Vagina (tissue), 2 donors: ENCODE data around the gene RNASEH2B. TPM values are rescaled to one million over a fixed set of nuclear protein-coding genes. Genes with fewer than 3 reads are reported as not detected.

Experiments used
- DNase-seq, 2 donors: peaks; one replicate each; pipeline ENCODE4 v3.0.0-alpha.2; 2017; ENCODE audit errors: extremely low spot score in 2 of 2
- H3K27ac ChIP-seq: fragments of 200-600 bp; sonication (generic); one replicate; pipeline ENCODE4 v1.5.1; 2019
- H3K27me3 ChIP-seq: fragments of 200-600 bp; sonication (generic); one replicate; pipeline ENCODE4 v1.5.1; 2019
- H3K36me3 ChIP-seq, 2 donors: fragments of 200-600 bp; sonication (generic); one replicate each; pipeline ENCODE4 v1.5.1; 2017 to 2019
- H3K4me1 ChIP-seq: fragments of 200-600 bp; sonication (generic); one replicate; pipeline ENCODE4 v1.5.1; 2019
- H3K4me3 ChIP-seq, 2 donors: fragments of 200-600 bp; sonication (generic); 1 replicate in 1 of 2; 2 replicates in 1 of 2; pipeline ENCODE4 v1.5.1; 2016 to 2019
- H3K9me3 ChIP-seq: fragments of 200-600 bp; sonication (generic); one replicate; pipeline ENCODE4 v1.5.1; 2019
- CTCF ChIP-seq, 3 experiments: fragments of 450-650 bp in 2 of 3; fragments of 200-600 bp in 1 of 3; sonication (generic) in 1 of 3; IDR thresholded peaks; one replicate each; pipeline ENCODE4 v1.5.1; 2017 to 2019; ENCODE audit warnings: antibody characterized with exemption in 3 of 3, mild to moderate bottlenecking in 2 of 3, moderate library complexity in 2 of 3
- POLR2A ChIP-seq, 2 donors: fragments of 450-650 bp; IDR thresholded peaks; one replicate each; pipeline ENCODE4 v1.6.1; 2017; ENCODE audit warnings: antibody characterized with exemption in 2 of 2, mild to moderate bottlenecking in 2 of 2, moderate library complexity in 2 of 2
- POLR2AphosphoS5 ChIP-seq, 2 donors: sonication (generic); formaldehyde crosslinking; IDR thresholded peaks; one replicate each; pipeline ENCODE4 v1.9.0; 2017; ENCODE audit warnings: antibody characterized with exemption in 2 of 2, mild to moderate bottlenecking in 2 of 2, low read depth in 1 of 2; ENCODE audit not compliant: insufficient read depth in 1 of 2
- intact Hi-C: fragments of 100-400 bp; cut with DNase I; formaldehyde crosslinking; loops from one replicate; pipeline ENCODE4 v1.15.1; 2023
- total RNA-seq: library from RNA; depleted of rRNA; stranded (reverse); fragments of >200 nt; gene quantifications from one replicate; pipeline ENCODE4 v1.2.3, GENCODE V29; 2016

RNASEH2B gene
- total RNA-seq, 1 donor from 2014 or later = 72.9 TPM

DNA sequence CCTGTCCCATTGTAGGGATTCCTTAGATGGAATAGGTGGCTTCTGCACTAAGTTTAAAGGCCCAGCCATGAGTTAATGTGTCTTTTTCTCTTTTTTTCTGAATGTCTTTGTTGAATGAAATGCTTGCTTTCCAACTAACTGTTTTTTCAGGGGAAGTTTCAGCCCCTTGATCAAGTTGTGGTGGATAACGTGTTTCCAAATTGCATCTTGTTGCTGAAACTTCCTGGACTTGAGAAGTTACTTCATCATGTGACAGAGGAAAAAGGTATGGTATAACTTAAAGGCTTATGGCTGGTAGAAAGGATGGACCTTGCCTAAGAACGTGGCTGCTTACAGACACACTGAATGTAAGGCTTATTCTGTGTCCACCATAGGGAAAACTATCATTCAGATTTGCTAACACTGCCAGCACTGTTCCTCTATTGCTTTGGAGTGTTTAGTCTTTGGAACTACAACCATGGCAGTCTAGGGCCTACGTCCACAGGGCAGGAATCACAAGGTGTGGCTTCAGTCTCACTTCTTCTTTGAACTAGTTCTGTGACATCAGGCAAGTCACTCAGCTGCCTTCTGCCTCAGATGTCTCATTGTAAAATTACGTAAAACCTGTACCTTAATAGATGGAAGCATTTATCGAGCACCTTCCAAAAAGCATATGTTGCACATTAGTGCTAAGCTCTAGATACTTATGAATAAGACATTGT lies 25.3 kb downstream of the RNASEH2B start:
- no peaks in the 10 kb centered on the region for H3K4me1 ChIP-seq
- intact Hi-C loops = no loop called here
- H3K27ac ChIP-seq = no peak overlapping the region
- no peak for DNase-seq
- H3K27me3 ChIP-seq = no peaks in the 10 kb centered on the region
- peaks cover 0 to 24% of the 10 kb centered on the region in 2 donors for H3K36me3 ChIP-seq
- H3K4me3 ChIP-seq = no peak overlapping the region
- no peaks in the 10 kb centered on the region for H3K9me3 ChIP-seq
- no peak for TF ChIP-seq POLR2AphosphoS5 (IDR thresholded peaks at IDR 0.05; ENCODE audit: insufficient read depth in 1 of 2, low read depth in 1 of 2)
- no peak for TF ChIP-seq POLR2A (IDR thresholded peaks at IDR 0.05)
- TF ChIP-seq CTCF (IDR thresholded peaks at IDR 0.05) = no peak

- Histone ChIP-seq H3K4me1 (no peaks in the 10 kb centered on the region), H3K27ac (no peak overlapping the region), H3K36me3 (peaks cover 0 to 24% of the 10 kb centered on the region in 2 donors), H3K9me3 (no peaks in the 10 kb centered on the region), H3K27me3 (no peaks in the 10 kb centered on the region), H3K4me3 (no peak overlapping the region)
- no peak for TF ChIP-seq POLR2AphosphoS5 (IDR thresholded peaks at IDR 0.05; ENCODE audit: insufficient read depth in 1 of 2, low read depth in 1 of 2)
- no peak for TF ChIP-seq CTCF (IDR thresholded peaks at IDR 0.05)
- TF ChIP-seq POLR2A (IDR thresholded peaks at IDR 0.05) = no peak
- DNase-seq = no peak
- intact Hi-C loops = no loop called here
Measured at GRCh38 chr13:50936679-50937078, 27.1 kb downstream of the RNASEH2B start.

GRCh38 chr13:50940509-50940908 lies 30.9 kb downstream of the RNASEH2B start:
- intact Hi-C loops = no loop called here
- Histone ChIP-seq H3K4me1 (no peaks in the 10 kb centered on the region), H3K27me3 (no peaks in the 10 kb centered on the region), H3K4me3 (no peak overlapping the region), H3K9me3 (no peaks in the 10 kb centered on the region), H3K27ac (no peak overlapping the region), H3K36me3 (peaks cover 0 to 6% of the 10 kb centered on the region in 2 donors)
- TF ChIP-seq POLR2A (IDR thresholded peaks at IDR 0.05) (no peak), POLR2AphosphoS5 (IDR thresholded peaks at IDR 0.05; ENCODE audit: insufficient read depth in 1 of 2, low read depth in 1 of 2) (no peak), CTCF (IDR thresholded peaks at IDR 0.05) (no peak)
- DNase-seq = no peak

- no peak for DNase-seq
- no peaks in the 10 kb centered on the region for H3K27me3 ChIP-seq
- intact Hi-C loops = no loop called here
- no peaks in the 10 kb centered on the region for H3K9me3 ChIP-seq
- TF ChIP-seq POLR2AphosphoS5 (IDR thresholded peaks at IDR 0.05; ENCODE audit: insufficient read depth in 1 of 2, low read depth in 1 of 2) (no peak), POLR2A (IDR thresholded peaks at IDR 0.05) (no peak), CTCF (IDR thresholded peaks at IDR 0.05) (no peak)
- H3K27ac ChIP-seq = no peak overlapping the region
- H3K4me1 ChIP-seq = no peaks in the 10 kb centered on the region
- peaks cover 0 to 5% of the 10 kb centered on the region in 2 donors for H3K36me3 ChIP-seq
- no peak overlapping the region for H3K4me3 ChIP-seq
Measured at GRCh38 chr13:50941146-50941545, 31.6 kb downstream of the RNASEH2B start.

GRCh38 chr13:50942630-50943311 lies 33.2 kb downstream of the RNASEH2B start:
- no peak for DNase-seq
- TF ChIP-seq POLR2A (IDR thresholded peaks at IDR 0.05) (no peak), POLR2AphosphoS5 (IDR thresholded peaks at IDR 0.05; ENCODE audit: insufficient read depth in 1 of 2, low read depth in 1 of 2) (no peak), CTCF (IDR thresholded peaks at IDR 0.05) (no peak)
- Histone ChIP-seq H3K9me3 (no peaks in the 10 kb centered on the region), H3K4me3 (no peak overlapping the region), H3K27ac (no peak overlapping the region), H3K27me3 (no peaks in the 10 kb centered on the region), H3K4me1 (no peaks in the 10 kb centered on the region), H3K36me3 (peaks cover 0 to 5% of the 10 kb centered on the region in 2 donors)
- intact Hi-C loops = no loop called here
